SIG-M5 treated with dmso at 0.1 percent for 504 hours (cell line): Measurements from ENCODE around the gene LRMDA.
"Not testable (repeated sequence)": the region's sequence is repeated elsewhere in the genome, so short reads cannot be mapped to it uniquely, and the experiment has no call there.

Source experiments
- DNase-seq: peaks from one replicate; lab custom pipeline; 2025; ENCODE audit not compliant: unreplicated experiment; lab: John Stamatoyannopoulos, UW

LRMDA gene

DNA sequence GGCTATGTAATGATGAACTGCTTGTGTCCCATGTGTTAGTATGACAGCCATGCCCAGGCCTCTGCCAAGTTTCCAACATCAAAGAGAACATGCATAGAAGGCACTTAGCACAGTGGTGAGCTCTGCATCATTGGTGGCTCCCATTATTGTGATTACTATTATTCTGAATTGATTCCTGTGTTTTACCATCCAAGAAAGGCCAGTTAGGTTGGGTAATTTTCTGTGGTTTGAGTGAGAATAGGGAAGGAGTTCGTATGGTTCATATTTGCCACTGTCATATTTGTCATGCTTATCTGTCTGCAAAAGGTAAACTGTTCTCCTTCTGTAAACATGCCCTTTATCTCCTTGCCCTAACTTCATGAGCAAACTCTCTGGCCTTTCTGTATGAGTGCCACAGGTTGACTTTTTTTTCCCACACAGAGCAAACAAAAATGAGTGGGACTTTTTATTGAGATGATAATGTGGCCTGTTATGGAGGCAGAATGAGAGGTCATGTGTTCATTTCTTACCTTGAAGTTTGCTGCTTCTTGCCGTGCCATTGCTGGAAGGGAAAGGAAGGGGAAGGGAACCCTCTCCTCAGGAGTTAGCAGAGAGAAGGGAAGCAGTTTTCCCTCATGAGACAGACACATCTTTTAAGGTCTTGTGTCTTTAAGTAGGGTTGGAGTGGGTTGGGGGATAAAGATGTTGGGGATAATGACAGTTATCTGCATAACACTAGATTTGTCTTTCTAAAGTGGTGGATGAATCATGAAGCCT lies 301.9 kb downstream of the LRMDA start:
- DNase-seq, result no peak

GRCh38 chr10:75736151-75736640 lies 304.8 kb downstream of the LRMDA start:
- DNase-seq, result no peak

DNA sequence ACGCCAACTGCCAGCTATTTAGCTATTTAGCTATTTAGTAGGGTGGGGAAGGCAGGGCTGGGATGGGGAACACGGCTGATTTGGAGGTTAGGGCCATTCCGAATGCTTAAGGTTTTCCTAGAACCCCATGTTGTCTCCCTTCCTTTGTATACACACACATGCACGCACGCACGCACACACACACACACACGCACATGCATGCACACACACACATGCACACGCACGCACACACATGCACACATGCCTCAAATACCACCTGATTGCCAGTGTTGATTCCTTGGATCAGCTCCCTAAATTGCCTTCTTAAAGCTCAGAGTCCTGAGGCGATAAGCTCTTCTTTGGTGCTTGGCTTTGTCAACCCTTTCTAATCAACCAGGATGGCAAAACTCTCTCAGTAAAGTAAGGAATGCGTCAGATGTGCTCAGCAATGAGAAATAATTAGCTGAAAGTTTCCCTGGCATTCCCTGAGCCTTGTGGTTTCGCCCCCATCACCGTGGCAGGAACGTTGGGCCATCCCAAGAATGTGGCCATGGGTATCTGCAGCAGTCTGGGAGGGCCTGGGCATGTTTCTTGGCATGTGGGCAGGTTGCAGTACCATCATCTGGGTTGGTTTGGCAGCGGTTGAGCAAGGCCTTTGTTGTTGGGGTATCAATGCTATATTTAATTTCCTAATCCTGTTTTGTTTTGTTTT lies 305.6 kb downstream of the LRMDA start:
- DNase-seq, result no peak

DNA sequence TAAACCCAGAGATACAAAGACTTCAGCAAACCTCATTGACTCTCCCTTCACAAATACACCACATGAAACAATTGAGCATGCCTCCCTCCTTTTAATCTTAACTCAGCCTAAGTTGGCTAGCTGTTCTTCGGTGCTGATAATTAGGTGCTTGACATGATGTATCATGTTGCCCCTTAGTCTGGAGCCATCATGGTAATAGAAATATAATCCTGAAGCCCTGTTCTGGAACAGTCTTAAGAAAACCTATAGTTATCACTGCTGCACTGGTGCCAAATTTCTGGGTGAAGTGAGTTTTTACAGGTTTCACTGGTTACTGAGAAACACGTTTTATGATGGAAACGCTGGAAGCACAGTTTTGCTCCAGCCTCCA lies 306.1 kb downstream of the LRMDA start:
- no peak for DNase-seq

- DNase-seq, result no peak
Measured at GRCh38 chr10:75738924-75739323, 307.5 kb downstream of the LRMDA start.

GRCh38 chr10:75739414-75740143 lies 308.2 kb downstream of the LRMDA start:
- DNase-seq, result no peak

- no peak for DNase-seq
Measured at GRCh38 chr10:75740541-75740940, 309.1 kb downstream of the LRMDA start.

DNA sequence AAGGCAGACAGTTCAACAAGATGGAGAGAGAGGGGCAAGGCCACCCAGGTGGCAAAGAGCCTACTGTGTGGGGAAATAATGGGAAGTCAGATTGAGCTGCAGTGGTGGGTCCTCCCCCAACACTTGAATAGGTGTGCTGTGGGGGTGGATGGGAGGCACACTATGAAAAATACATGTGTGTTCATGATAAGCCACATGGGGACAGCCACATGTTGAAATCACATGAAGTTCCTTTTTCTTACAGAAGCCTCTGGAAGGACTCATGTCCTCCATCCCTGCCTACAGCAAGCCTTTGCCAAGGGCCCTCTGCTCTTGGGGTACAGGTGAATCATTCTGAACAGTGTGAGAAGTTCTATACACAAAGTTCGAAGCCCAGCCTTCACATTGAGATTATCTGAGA lies 310.9 kb downstream of the LRMDA start:
- no peak for DNase-seq

- DNase-seq, result no peak
Measured at GRCh38 chr10:75743291-75743778, 311.9 kb downstream of the LRMDA start.

GRCh38 chr10:75744261-75744660 lies 312.8 kb downstream of the LRMDA start:
- no peak for DNase-seq

GRCh38 chr10:75746356-75746755 lies 314.9 kb downstream of the LRMDA start:
- no peak for DNase-seq

DNA sequence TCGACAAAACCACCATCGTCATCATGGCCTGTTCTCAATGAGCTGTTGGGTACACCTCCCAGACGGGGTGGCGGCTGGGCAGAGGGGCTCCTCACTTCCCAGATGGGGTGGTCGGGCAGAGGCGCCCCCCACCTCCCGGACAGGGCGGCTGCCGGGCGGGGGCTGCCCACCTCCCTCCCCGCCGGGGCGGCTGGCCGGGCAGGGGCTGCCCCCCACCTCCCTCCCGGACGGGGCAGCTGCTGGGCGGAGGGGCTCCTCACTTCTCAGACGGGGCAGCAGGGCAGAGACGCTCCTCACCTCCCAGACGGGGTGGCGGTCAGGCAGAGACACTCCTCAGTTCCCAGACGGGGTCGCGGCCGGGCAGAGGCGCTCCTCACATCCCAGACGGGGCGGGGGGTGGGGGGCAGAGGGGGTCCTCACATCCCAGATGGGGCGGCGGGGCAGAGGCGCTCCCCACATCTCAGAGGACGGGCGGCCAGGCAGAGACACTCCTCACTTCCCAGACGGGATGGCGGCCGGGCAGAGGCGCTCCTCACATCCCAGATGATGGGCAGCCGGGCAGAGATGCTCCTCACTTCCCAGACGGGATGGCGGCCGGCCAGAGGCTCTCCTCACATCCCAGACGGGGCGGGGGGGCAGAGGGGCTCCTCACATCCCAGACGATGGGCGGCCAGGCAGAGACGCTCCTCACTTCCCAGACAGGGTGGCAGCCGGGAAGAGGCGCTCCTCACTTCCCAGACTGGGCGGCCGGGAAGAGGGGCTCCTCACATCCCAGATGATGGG lies 318.9 kb downstream of the LRMDA start:
- DNase-seq, result not testable (repeated sequence)

GRCh38 chr10:75751232-75751631 lies 319.8 kb downstream of the LRMDA start:
- DNase-seq, result no peak

GRCh38 chr10:75753621-75754020 lies 322.2 kb downstream of the LRMDA start:
- DNase-seq, result no peak

- DNase-seq, result no peak
Measured at GRCh38 chr10:75754096-75754831, 322.8 kb downstream of the LRMDA start.

DNA sequence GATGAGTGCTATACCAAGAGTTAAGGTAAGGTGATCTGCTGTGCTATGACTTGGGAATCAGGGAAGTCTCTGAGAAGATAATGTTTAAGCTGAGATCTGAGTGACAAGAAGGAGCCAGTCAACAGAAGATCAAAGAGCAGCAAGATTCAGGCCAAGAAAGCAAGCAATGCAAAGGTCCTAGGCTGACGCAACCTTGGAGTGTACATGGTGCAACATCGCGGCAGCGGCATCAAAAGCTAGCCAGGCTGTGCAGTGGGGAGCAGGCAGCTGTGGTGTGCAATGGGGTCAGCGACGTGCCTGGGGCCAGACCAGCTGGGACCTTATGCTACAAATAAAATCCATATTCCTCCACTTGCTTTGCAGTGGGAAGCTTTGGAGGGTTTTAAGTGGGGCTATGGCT lies 324.1 kb downstream of the LRMDA start:
- no peak for DNase-seq

DNA sequence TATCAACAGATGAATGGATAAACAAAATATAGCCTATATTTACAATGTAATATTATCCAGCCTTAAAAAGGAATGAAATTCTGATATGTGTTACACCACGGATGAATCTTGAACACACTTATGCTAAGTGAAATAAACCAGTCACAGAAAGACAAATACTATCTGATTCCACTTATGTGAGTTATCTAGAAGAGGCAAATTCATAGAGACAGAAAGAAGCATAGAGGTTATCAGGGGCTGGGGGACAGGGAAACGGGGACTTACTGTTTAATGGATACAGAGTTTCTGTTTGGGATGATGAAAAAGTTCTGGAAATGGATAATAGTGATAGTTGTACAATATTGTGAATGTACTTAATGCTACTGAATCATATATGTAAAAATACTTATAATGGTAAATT lies 329.9 kb downstream of the LRMDA start:
- no peak for DNase-seq

GRCh38 chr10:75762431-75762802 lies 331.0 kb downstream of the LRMDA start:
- DNase-seq, result no peak

DNA sequence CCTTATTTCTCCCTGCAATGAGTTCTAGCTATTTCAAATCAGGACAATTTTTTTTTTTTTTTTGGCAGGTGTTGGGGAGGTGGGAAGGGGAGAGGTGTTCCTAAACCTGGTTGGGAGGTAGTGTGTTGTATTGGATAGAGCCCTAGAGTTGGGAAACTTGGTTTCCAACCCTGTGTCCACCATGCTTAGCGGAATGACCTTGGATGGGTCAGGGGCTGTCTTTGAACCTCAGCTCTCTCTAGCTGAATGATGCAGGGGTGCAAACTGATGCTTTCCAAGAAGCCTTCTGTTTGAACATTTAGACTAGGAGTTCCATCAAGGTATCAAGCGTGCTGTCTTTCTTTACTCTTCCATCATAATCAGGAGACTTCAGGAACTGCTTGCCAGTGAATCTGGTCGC lies 332.2 kb downstream of the LRMDA start:
- no peak for DNase-seq
